HuH-7 (cell line): ENCODE results near the gene HS1BP3.

ENCODE experiments used
- DNase-seq: peaks from one replicate; pipeline ENCODE4 v3.0.0; 2011; ENCODE audit warnings: low spot score

HS1BP3 gene

GRCh38 chr2:20599001-20599600 is 51.8 kb downstream of the HS1BP3 start:
- no peak for DNase-seq

GRCh38 chr2:20597860-20598183 is 53.1 kb downstream of the HS1BP3 start:
- DNase-seq = no peak

- peak; percentile 69 for DNase-seq
These were observed 53.7 kb downstream of the HS1BP3 start for GRCh38 chr2:20596973-20597859.

GRCh38 chr2:20596193-20596972 is 54.5 kb downstream of the HS1BP3 start:
- DNase-seq = no peak

- DNase-seq = no peak
These were observed 55.3 kb downstream of the HS1BP3 start for GRCh38 chr2:20595439-20596192.

- no peak for DNase-seq
These were observed 55.9 kb downstream of the HS1BP3 start for GRCh38 chr2:20594957-20595356.

- DNase-seq = no peak
These were observed 56.7 kb downstream of the HS1BP3 start for GRCh38 chr2:20594048-20594750.

- peak; percentile 76 for DNase-seq
These were observed 57.5 kb downstream of the HS1BP3 start for GRCh38 chr2:20593072-20594034.

- no peak for DNase-seq
These were observed 58.5 kb downstream of the HS1BP3 start for GRCh38 chr2:20592106-20593071.

- DNase-seq = no peak
These were observed 60.0 kb downstream of the HS1BP3 start for GRCh38 chr2:20590704-20591515.

- no peak for DNase-seq
These were observed 60.8 kb downstream of the HS1BP3 start for GRCh38 chr2:20589975-20590703.

- no peak for DNase-seq
These were observed 61.7 kb downstream of the HS1BP3 start for GRCh38 chr2:20588918-20589871.

GRCh38 chr2:20585710-20586594 is 64.9 kb downstream of the HS1BP3 start:
- no peak for DNase-seq

- no peak for DNase-seq
These were observed 65.6 kb downstream of the HS1BP3 start for GRCh38 chr2:20585359-20585709.
